Liver (tissue), 9 donors: ENCODE data around the gene CTBP1. TPM values are rescaled to one million over a fixed set of nuclear protein-coding genes. Genes with fewer than 3 reads are reported as not detected.

Source experiments
- DNase-seq: peaks from one replicate; pipeline ENCODE4 v3.0.0-alpha.2; 2017; ENCODE audit warnings: low spot score
- H3K27ac ChIP-seq, 2 donors: one replicate each; pipeline ENCODE4 v1.7.0; 2013; ENCODE audit warnings: inconsistent platforms in 2 of 2, low read length in 2 of 2, control low read depth in 1 of 2, low read depth in 1 of 2, mild to moderate bottlenecking in 1 of 2
- H3K27me3 ChIP-seq, 4 donors: one replicate each; pipeline versions ENCODE4 v1.6.1 to v1.7.0; 2013; ENCODE audit warnings: low read length in 3 of 4, inconsistent platforms in 1 of 4, mild to moderate bottlenecking in 1 of 4, moderate library complexity in 1 of 4; ENCODE audit not compliant: control insufficient read depth in 4 of 4, insufficient read depth in 4 of 4
- H3K36me3 ChIP-seq, 4 donors: one replicate each; pipeline versions ENCODE4 v1.6.1 to v1.7.0; 2013; ENCODE audit warnings: low read length in 3 of 4, mild to moderate bottlenecking in 3 of 4, low read depth in 1 of 4, moderate library complexity in 1 of 4; ENCODE audit not compliant: control insufficient read depth in 4 of 4, insufficient read depth in 3 of 4
- H3K4me1 ChIP-seq, 4 donors: one replicate each; pipeline versions ENCODE4 v1.6.1 to v1.7.0; 2013; ENCODE audit warnings: low read length in 3 of 4, mild to moderate bottlenecking in 3 of 4, moderate library complexity in 1 of 4; ENCODE audit not compliant: control insufficient read depth in 4 of 4, insufficient read depth in 4 of 4
- H3K4me3 ChIP-seq, 3 donors: one replicate each; pipeline versions ENCODE4 v1.6.1 to v1.7.0; 2013; ENCODE audit warnings: low read length in 3 of 3, control low read depth in 1 of 3, low read depth in 1 of 3, mild to moderate bottlenecking in 1 of 3
- H3K9ac ChIP-seq, 2 donors: one replicate each; pipeline ENCODE4 v1.7.0; 2013; ENCODE audit warnings: low read length in 2 of 2, mild to moderate bottlenecking in 2 of 2, moderate library complexity in 2 of 2, control low read depth in 1 of 2, low read depth in 1 of 2
- H3K9me3 ChIP-seq, 4 donors: one replicate each; pipeline versions ENCODE4 v1.6.1 to v1.7.0; 2013; ENCODE audit warnings: low read length in 3 of 4; ENCODE audit not compliant: control insufficient read depth in 4 of 4
- ATF3 ChIP-seq: IDR thresholded peaks from 2 replicates; pipeline ENCODE4 v1.6.1; 2016; ENCODE audit warnings: antibody characterized with exemption
- CTCF ChIP-seq: fragments of 150-350 bp; IDR thresholded peaks from 2 replicates; pipeline ENCODE4 v1.5.1; 2017; ENCODE audit warnings: improper control_type of control experiment, low read depth, low read length; ENCODE audit not compliant: missing input control
- EGR1 ChIP-seq, 2 donors: IDR thresholded peaks; 2 replicates each; pipeline ENCODE4 v1.6.1; 2016 to 2018; ENCODE audit warnings: antibody characterized with exemption in 2 of 2, low read depth in 2 of 2
- FOXA1 ChIP-seq: IDR thresholded peaks from 2 replicates; pipeline ENCODE4 v1.6.1; 2016; ENCODE audit warnings: antibody characterized with exemption
- HNF4A ChIP-seq, 2 donors: conservative IDR thresholded peaks; 2 replicates each; pipeline ENCODE4 v1.6.1; 2016; ENCODE audit warnings: antibody characterized with exemption in 2 of 2, mild to moderate bottlenecking in 2 of 2
- JUND ChIP-seq, 2 donors: IDR thresholded peaks; 2 replicates each; pipeline ENCODE4 v1.6.1; 2016; ENCODE audit warnings: antibody characterized with exemption in 2 of 2
- MAX ChIP-seq: IDR thresholded peaks from 2 replicates; pipeline ENCODE4 v1.6.1; 2016; ENCODE audit warnings: antibody characterized with exemption
- NR2F2 ChIP-seq: IDR thresholded peaks from 2 replicates; pipeline ENCODE4 v1.6.1; 2016; ENCODE audit warnings: antibody characterized with exemption
- RAD21 ChIP-seq, 2 donors: IDR thresholded peaks; 2 replicates each; pipeline ENCODE4 v1.6.1; 2016; ENCODE audit warnings: antibody characterized with exemption in 2 of 2, mild to moderate bottlenecking in 2 of 2
- REST ChIP-seq: IDR thresholded peaks from 2 replicates; pipeline ENCODE4 v1.6.1; 2016; ENCODE audit warnings: antibody characterized with exemption, mild to moderate bottlenecking
- SP1 ChIP-seq: IDR thresholded peaks from 2 replicates; pipeline ENCODE4 v1.6.1; 2018; ENCODE audit warnings: antibody characterized with exemption, mild to moderate bottlenecking
- TAF1 ChIP-seq: conservative IDR thresholded peaks from 2 replicates; pipeline ENCODE4 v1.6.1; 2016; ENCODE audit warnings: antibody characterized with exemption, mild to moderate bottlenecking
- YY1 ChIP-seq: IDR thresholded peaks from 2 replicates; pipeline ENCODE4 v1.6.1; 2016; ENCODE audit warnings: antibody characterized with exemption, mild to moderate bottlenecking
- ZBTB33 ChIP-seq: IDR thresholded peaks from 2 replicates; pipeline ENCODE4 v1.6.1; 2016; ENCODE audit warnings: antibody characterized with exemption
- WGBS: extraction: QIAGEN DNeasy Blood & Tissue Kit; methylation state at CpG from one replicate; pipeline ENCODE4 v1.1.7; 2013; 5-methylcytosine and 5-hydroxymethylcytosine counted together
- polyA plus RNA-seq, 2 donors: library from polyadenylated mRNA; stranded (reverse) in 1 of 2; unstranded in 1 of 2; fragments of 200-250 nt in 1 of 2; fragments of >200 nt in 1 of 2; fragmentation: Nextera tagmentation in 1 of 2; extraction: Ambion mirVana in 1 of 2; gene quantifications; one replicate each; pipeline versions ENCODE4 v1.2.1 to v1.2.3, GENCODE V29; 2013 to 2015
- total RNA-seq, 2 donors: library from RNA; depleted of rRNA; stranded (reverse); fragments of >200 nt; gene quantifications; one replicate each; pipeline ENCODE4 v1.2.3, GENCODE V29; 2014
- donor health status: healthy.
- donor health status: healthy.
- donor health status: healthy.
- donor health status: healthy.
- donor health status: healthy.

CTBP1 gene
- total and polyA plus RNA-seq, 4 donors: 27.5 to 156 (median 79.5) TPM

- Histone ChIP-seq H3K27me3 (no peaks in the 10 kb centered on the region), H3K4me3 (no peak overlapping the region), H3K9ac (no peak overlapping the region), H3K9me3 (no peaks in the 10 kb centered on the region), H3K27ac (peak overlapping the region; percentile 57), H3K36me3 (peaks cover 6 to 22% (median 10%) of the 10 kb centered on the region in 4 donors), H3K4me1 (peaks cover 2 to 31% (median 17%) of the 10 kb centered on the region in 4 donors)
- WGBS: 72% methylated on average over 37 of the region's 37 CpGs
- TF ChIP-seq NR2F2 (no peak), MAX (no peak), ZBTB33 (no peak), ATF3 (no peak), EGR1 (IDR thresholded peaks at IDR 0.05; ENCODE audit: low read depth in 2 of 2) (no peak), RAD21 (IDR thresholded peaks at IDR 0.05) (no peak), HNF4A (conservative IDR thresholded peaks at IDR 0.05) (no peak), CTCF (no peak), SP1 (no peak), YY1 (no peak), REST (no peak), FOXA1 (no peak), JUND (IDR thresholded peaks at IDR 0.05) (no peak), TAF1 (no peak)
- DNase-seq: no peak
Observed at GRCh38 chr4:1208266-1208961, 40.5 kb downstream of the CTBP1 start.
